Natural killer cell (primary cell): ENCODE measurements around the gene VPS45. TPM values are rescaled to one million over a fixed set of nuclear protein-coding genes. Genes with fewer than 3 reads are reported as not detected.

ENCODE experiments used
- ATAC-seq, 3 donors: fragments of 150-1000 bp in 2 of 3; fragments of 200-7000 bp in 1 of 3; cut with Tn5 transposase; 1 replicate in 1 of 3; 2 replicates in 2 of 3; pipeline ENCODE4 v1.10.0; 2021; ENCODE audit warnings: mild to moderate bottlenecking in 2 of 3, moderate library complexity in 2 of 3
- DNase-seq, 2 donors: peaks; one replicate each; pipeline versions ENCODE4 v3.0.0 to v3.0.0-alpha.2; 2013 to 2021; ENCODE audit warnings: mixed read lengths in 1 of 2
- H3K27ac ChIP-seq: one replicate; pipeline ENCODE4 v1.5.1; 2013; ENCODE audit warnings: mild to moderate bottlenecking, low read length
- H3K27me3 ChIP-seq: one replicate; pipeline ENCODE4 v1.6.1; 2013; ENCODE audit warnings: low read length; ENCODE audit not compliant: control insufficient read depth, insufficient read depth
- H3K36me3 ChIP-seq: one replicate; pipeline ENCODE4 v1.6.1; 2013; ENCODE audit warnings: low read length; ENCODE audit not compliant: control insufficient read depth, insufficient read depth
- H3K4me1 ChIP-seq: one replicate; pipeline ENCODE4 v1.6.1; 2013; ENCODE audit warnings: low read length; ENCODE audit not compliant: control insufficient read depth, insufficient read depth
- H3K4me3 ChIP-seq: one replicate; pipeline ENCODE4 v1.5.1; 2013; ENCODE audit warnings: low read length
- H3K9me3 ChIP-seq: one replicate; pipeline ENCODE4 v1.6.1; 2013; ENCODE audit warnings: low read length; ENCODE audit not compliant: control insufficient read depth, insufficient read depth
- H3K27ac Mint-ChIP-seq, 2 donors: one replicate each; pipeline ENCODE4 v1.8.0; 2022; ENCODE audit warnings: mild to moderate bottlenecking in 2 of 2, mixed read lengths in 2 of 2, moderate library complexity in 1 of 2
- H3K27me3 Mint-ChIP-seq, 2 donors: one replicate each; pipeline ENCODE4 v1.8.0; 2022; ENCODE audit warnings: low read depth in 2 of 2, mixed read lengths in 2 of 2
- H3K36me3 Mint-ChIP-seq: one replicate; pipeline ENCODE4 v1.8.0; 2022; ENCODE audit warnings: mixed read lengths
- H3K4me1 Mint-ChIP-seq, 2 donors: one replicate each; pipeline ENCODE4 v1.8.0; 2022; ENCODE audit warnings: mixed read lengths in 2 of 2
- H3K4me3 Mint-ChIP-seq: one replicate; pipeline ENCODE4 v1.8.0; 2022; ENCODE audit warnings: mild to moderate bottlenecking, moderate library complexity, mixed read lengths
- H3K9me3 Mint-ChIP-seq, 2 donors: one replicate each; pipeline ENCODE4 v1.8.0; 2022; ENCODE audit warnings: mixed read lengths in 2 of 2
- CTCF ChIP-seq: fragments of 200-600 bp; IDR thresholded peaks from one replicate; pipeline ENCODE4 v1.8.0; 2022; ENCODE audit warnings: antibody characterized with exemption
- WGBS: methylation state at CpG from one replicate; pipeline ENCODE4 v1.1.7; 2013; ENCODE audit warnings: missing lambda C conversion rate; ENCODE audit not compliant: insufficient coverage; 5-methylcytosine and 5-hydroxymethylcytosine counted together
- intact Hi-C: fragments of 100-400 bp; cut with micrococcal nuclease; formaldehyde crosslinking; loops from one replicate; pipeline ENCODE4 v1.14.2; 2022
- total RNA-seq, 4 donors: library from RNA; stranded (reverse); fragments of 120-200 nt in 1 of 4; gene quantifications; one replicate each; pipeline versions ENCODE4 v1.2.3 to v1.2.4, GENCODE V29; 2013 to 2022

VPS45 gene
- total RNA-seq, 3 donors from 2014 or later (not counting 1 experiment from before 2014, with no cell fraction given): 28.8 to 41.1 (median 33.0) TPM

DNA sequence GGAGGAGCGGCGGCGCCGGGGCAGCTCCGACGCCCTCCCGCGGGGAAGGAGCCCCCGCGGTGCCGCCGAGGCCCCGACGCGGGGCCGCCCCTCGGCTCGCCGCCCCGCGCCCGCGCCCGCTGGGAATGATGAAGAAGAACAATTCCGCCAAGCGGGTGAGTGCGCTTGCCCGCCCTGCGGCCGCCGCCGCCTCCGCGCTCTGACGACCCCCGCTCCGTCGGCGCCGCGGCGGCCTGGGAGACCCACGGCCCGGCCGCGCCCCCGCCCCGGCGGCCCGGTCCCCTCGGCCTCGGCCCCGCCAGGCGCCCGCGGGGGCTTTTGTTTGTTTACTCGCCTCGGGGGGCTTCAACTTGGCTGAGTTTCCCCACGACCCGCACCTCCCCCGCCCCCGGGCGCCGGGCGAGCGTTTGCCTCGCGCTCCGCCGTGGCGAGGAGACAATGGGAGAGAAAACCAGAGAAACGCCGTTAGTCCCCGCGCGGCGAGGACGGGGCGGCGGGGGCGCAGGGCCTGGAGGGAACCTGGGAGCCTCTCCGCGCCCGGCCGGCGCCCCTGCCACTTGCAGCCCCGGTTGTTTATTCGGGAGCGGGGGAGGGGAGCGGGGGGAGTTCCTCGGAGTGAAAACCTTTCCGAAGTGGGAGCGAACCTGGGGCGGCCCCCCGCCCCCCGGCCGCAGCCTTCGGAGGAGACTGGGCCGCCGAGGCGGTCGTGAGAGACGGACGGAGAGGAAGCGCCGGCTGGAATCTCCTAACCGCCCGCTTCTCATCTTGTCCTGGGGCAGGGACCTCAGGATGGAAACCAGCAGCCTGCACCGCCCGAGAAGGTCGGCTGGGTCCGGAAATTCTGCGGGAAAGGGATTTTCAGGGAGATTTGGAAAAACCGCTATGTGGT is 82.8 kb downstream of the VPS45 start:
- ATAC-seq (no peak), DNase-seq (peak in 1 of 2 donors; percentile 51)
- Mint-ChIP-seq H3K4me1 (peaks cover 32 to 53% of the 10 kb centered on the region in 2 donors), H3K27me3 (no peaks in the 10 kb centered on the region), H3K4me3 (peak overlapping the region; percentile 96), H3K27ac (peak overlapping the region; percentile 88 to 95), H3K36me3 (no peaks in the 10 kb centered on the region), H3K9me3 (no peaks in the 10 kb centered on the region)
- peak overlapping the region; percentile 79 for H3K27ac ChIP-seq
- H3K27me3 ChIP-seq: no peaks in the 10 kb centered on the region
- no peaks in the 10 kb centered on the region for H3K9me3 ChIP-seq
- whole genome bisulfite sequencing: under 1% methylated on average over 114 of the region's 114 CpGs
- no peak for TF ChIP-seq CTCF
- peaks cover 18% of the 10 kb centered on the region for H3K36me3 ChIP-seq
- peak overlapping the region; percentile 79 for H3K4me3 ChIP-seq
- intact Hi-C loops: loop anchor here (5.0 kb wide), 2 partner anchors 37 to 83 kb away; partner anchors contain the start of gene VPS45
- peaks cover 32% of the 10 kb centered on the region for H3K4me1 ChIP-seq

- peak; percentile 68 to 74 (median 69) for ATAC-seq
- Histone ChIP-seq H3K27ac (peak overlapping the region; percentile 79), H3K36me3 (peaks cover 28% of the 10 kb centered on the region), H3K4me3 (peak overlapping the region; percentile 79), H3K27me3 (no peaks in the 10 kb centered on the region), H3K4me1 (peaks cover 32% of the 10 kb centered on the region), H3K9me3 (no peaks in the 10 kb centered on the region)
- H3K9me3 Mint-ChIP-seq: no peaks in the 10 kb centered on the region
- H3K27me3 Mint-ChIP-seq: no peaks in the 10 kb centered on the region
- H3K4me1 Mint-ChIP-seq: peaks cover 32 to 52% of the 10 kb centered on the region in 2 donors
- WGBS: 8% methylated on average over 14 of the region's 15 CpGs
- DNase-seq: peak; percentile 66 to 84
- H3K36me3 Mint-ChIP-seq: no peaks in the 10 kb centered on the region
- peak overlapping the region; percentile 96 for H3K4me3 Mint-ChIP-seq
- intact Hi-C loops: loop anchor here (5.0 kb wide), 2 partner anchors 36 to 84 kb away; partner anchors contain the start of gene VPS45
- peak overlapping the region; percentile 88 to 95 for H3K27ac Mint-ChIP-seq
- TF ChIP-seq CTCF: no peak
These were observed 84.0 kb downstream of the VPS45 start for GRCh38 chr1:150151291-150152181.

DNA sequence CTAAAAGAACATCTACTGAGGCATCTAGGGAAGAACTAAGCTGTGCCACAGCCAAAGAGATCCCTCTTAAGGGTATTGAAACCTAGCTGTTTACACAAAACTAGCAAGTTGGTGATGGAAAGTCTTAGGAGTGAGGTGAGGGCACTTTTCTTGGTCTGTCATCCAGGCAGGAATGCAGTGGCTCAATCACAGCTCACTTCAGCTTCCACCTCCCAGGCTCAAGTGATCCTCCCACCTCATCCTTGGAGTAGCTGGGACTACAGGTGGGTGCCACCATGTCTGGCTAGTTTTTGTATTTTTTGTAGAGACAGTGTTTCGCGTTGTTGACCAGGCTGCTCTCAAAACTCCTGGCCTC is 84.6 kb downstream of the VPS45 start:
- ATAC-seq: no peak
- no peak for DNase-seq
- 73% methylated on average over 2 of the region's 2 CpGs for WGBS
- intact Hi-C loops: loop anchor here (5.0 kb wide), 2 partner anchors 35 to 85 kb away; partner anchors contain the start of gene VPS45
- H3K4me3 ChIP-seq: no peak overlapping the region
- no peaks in the 10 kb centered on the region for H3K9me3 Mint-ChIP-seq
- no peaks in the 10 kb centered on the region for H3K9me3 ChIP-seq
- no peaks in the 10 kb centered on the region for H3K27me3 Mint-ChIP-seq
- H3K27ac ChIP-seq: peak overlapping the region; percentile 79
- peak overlapping the region; percentile 96 for H3K4me3 Mint-ChIP-seq
- H3K4me1 Mint-ChIP-seq: peaks cover 25 to 46% of the 10 kb centered on the region in 2 donors
- H3K36me3 ChIP-seq: peaks cover 34% of the 10 kb centered on the region
- H3K27ac Mint-ChIP-seq: peak overlapping the region; percentile 88 to 95
- no peaks in the 10 kb centered on the region for H3K36me3 Mint-ChIP-seq
- H3K27me3 ChIP-seq: no peaks in the 10 kb centered on the region
- no peak for TF ChIP-seq CTCF
- H3K4me1 ChIP-seq: peaks cover 32% of the 10 kb centered on the region
